ENCODE results near the gene PLXNA4. TPM values are rescaled to one million over a fixed set of nuclear protein-coding genes. Genes with fewer than 3 reads are reported as not detected.

The PLXNA4 gene
- polyA plus RNA-seq, 2 donors, result 0.44 to 0.55 TPM

- Histone ChIP-seq H3K4me3 (ENCODE audit: low read depth in 1 of 2, low read length in 2 of 2) (no peak overlapping the region), H3K4me1 (ENCODE audit: control insufficient read depth in 2 of 2, insufficient read depth in 2 of 2, low read length in 1 of 2) (peaks cover 0 to 3% of the 10 kb centered on the region in 2 donors), H3K9me3 (ENCODE audit: control insufficient read depth in 2 of 2, insufficient read depth in 1 of 2, low read depth in 1 of 2, low read length in 1 of 2) (peaks cover 0 to 2% of the 10 kb centered on the region in 2 donors), H3K27ac (ENCODE audit: low read depth in 2 of 2, low read length in 1 of 2) (no peak overlapping the region), H3K27me3 (ENCODE audit: control insufficient read depth in 1 of 2, insufficient read depth in 2 of 2, low read length in 2 of 2) (peaks cover 0 to 5% of the 10 kb centered on the region in 2 donors), H3K36me3 (ENCODE audit: control insufficient read depth in 2 of 2, insufficient read depth in 2 of 2, low read length in 1 of 2) (no peaks in the 10 kb centered on the region)
- WGBS, 2 donors, result 56 to 65% methylated on average over 9 of the region's 9 CpGs
These were observed 95.7 kb downstream of the PLXNA4 start for GRCh38 chr7:132480534-132480933.

- H3K36me3 ChIP-seq (ENCODE audit: control insufficient read depth in 2 of 2, insufficient read depth in 2 of 2, low read length in 1 of 2), result no peaks in the 10 kb centered on the region
- peaks cover 0 to 2% of the 10 kb centered on the region in 2 donors for H3K9me3 ChIP-seq (ENCODE audit: control insufficient read depth in 2 of 2, insufficient read depth in 1 of 2, low read depth in 1 of 2, low read length in 1 of 2)
- no peak overlapping the region for H3K4me3 ChIP-seq (ENCODE audit: low read depth in 1 of 2, low read length in 2 of 2)
- H3K27ac ChIP-seq (ENCODE audit: low read depth in 2 of 2, low read length in 1 of 2), result no peak overlapping the region
- H3K27me3 ChIP-seq (ENCODE audit: control insufficient read depth in 1 of 2, insufficient read depth in 2 of 2, low read length in 2 of 2), result peaks cover 0 to 5% of the 10 kb centered on the region in 2 donors
- peaks cover 0 to 3% of the 10 kb centered on the region in 2 donors for H3K4me1 ChIP-seq (ENCODE audit: control insufficient read depth in 2 of 2, insufficient read depth in 2 of 2, low read length in 1 of 2)
- 59 to 80% methylated on average over 1 of the region's 1 CpG for WGBS, 2 donors
These were observed 99.7 kb downstream of the PLXNA4 start for GRCh38 chr7:132476541-132476940.

GRCh38 chr7:132475669-132476116 lies 100.6 kb downstream of the PLXNA4 start:
- Histone ChIP-seq H3K36me3 (ENCODE audit: control insufficient read depth in 2 of 2, insufficient read depth in 2 of 2, low read length in 1 of 2) (no peaks in the 10 kb centered on the region), H3K27ac (ENCODE audit: low read depth in 2 of 2, low read length in 1 of 2) (no peak overlapping the region), H3K9me3 (ENCODE audit: control insufficient read depth in 2 of 2, insufficient read depth in 1 of 2, low read depth in 1 of 2, low read length in 1 of 2) (peaks cover 0 to under 1% of the 10 kb centered on the region in 2 donors), H3K4me3 (ENCODE audit: low read depth in 1 of 2, low read length in 2 of 2) (no peak overlapping the region), H3K4me1 (ENCODE audit: control insufficient read depth in 2 of 2, insufficient read depth in 2 of 2, low read length in 1 of 2) (peaks cover 0 to 3% of the 10 kb centered on the region in 2 donors), H3K27me3 (ENCODE audit: control insufficient read depth in 1 of 2, insufficient read depth in 2 of 2, low read length in 2 of 2) (peaks cover 0 to 5% of the 10 kb centered on the region in 2 donors)
- 45% methylated on average over 8 of the region's 8 CpGs for WGBS, 2 donors

- peaks cover 0 to 5% of the 10 kb centered on the region in 2 donors for H3K27me3 ChIP-seq (ENCODE audit: control insufficient read depth in 1 of 2, insufficient read depth in 2 of 2, low read length in 2 of 2)
- WGBS, 2 donors, result 31 to 39% methylated on average over 8 of the region's 8 CpGs
- peaks cover 0 to 3% of the 10 kb centered on the region in 2 donors for H3K4me1 ChIP-seq (ENCODE audit: control insufficient read depth in 2 of 2, insufficient read depth in 2 of 2, low read length in 1 of 2)
- H3K4me3 ChIP-seq (ENCODE audit: low read depth in 1 of 2, low read length in 2 of 2), result no peak overlapping the region
- H3K36me3 ChIP-seq (ENCODE audit: control insufficient read depth in 2 of 2, insufficient read depth in 2 of 2, low read length in 1 of 2), result no peaks in the 10 kb centered on the region
- no peak overlapping the region for H3K27ac ChIP-seq (ENCODE audit: low read depth in 2 of 2, low read length in 1 of 2)
- H3K9me3 ChIP-seq (ENCODE audit: control insufficient read depth in 2 of 2, insufficient read depth in 1 of 2, low read depth in 1 of 2, low read length in 1 of 2), result no peaks in the 10 kb centered on the region
These were observed 101.1 kb downstream of the PLXNA4 start for GRCh38 chr7:132475037-132475668.

GRCh38 chr7:132472463-132473120 lies 103.7 kb downstream of the PLXNA4 start:
- H3K27ac ChIP-seq (ENCODE audit: low read depth in 2 of 2, low read length in 1 of 2), result no peak overlapping the region
- H3K4me3 ChIP-seq (ENCODE audit: low read depth in 1 of 2, low read length in 2 of 2), result no peak overlapping the region
- no peaks in the 10 kb centered on the region for H3K36me3 ChIP-seq (ENCODE audit: control insufficient read depth in 2 of 2, insufficient read depth in 2 of 2, low read length in 1 of 2)
- 49 to 50% methylated on average over 10 of the region's 10 CpGs for WGBS, 2 donors
- H3K4me1 ChIP-seq (ENCODE audit: control insufficient read depth in 2 of 2, insufficient read depth in 2 of 2, low read length in 1 of 2), result peaks cover 0 to 3% of the 10 kb centered on the region in 2 donors
- no peaks in the 10 kb centered on the region for H3K9me3 ChIP-seq (ENCODE audit: control insufficient read depth in 2 of 2, insufficient read depth in 1 of 2, low read depth in 1 of 2, low read length in 1 of 2)
- H3K27me3 ChIP-seq (ENCODE audit: control insufficient read depth in 1 of 2, insufficient read depth in 2 of 2, low read length in 2 of 2), result peaks cover 0 to 5% of the 10 kb centered on the region in 2 donors

- Histone ChIP-seq H3K9me3 (ENCODE audit: control insufficient read depth in 2 of 2, insufficient read depth in 1 of 2, low read depth in 1 of 2, low read length in 1 of 2) (no peaks in the 10 kb centered on the region), H3K27me3 (ENCODE audit: control insufficient read depth in 1 of 2, insufficient read depth in 2 of 2, low read length in 2 of 2) (peaks cover 0 to 5% of the 10 kb centered on the region in 2 donors), H3K4me1 (ENCODE audit: control insufficient read depth in 2 of 2, insufficient read depth in 2 of 2, low read length in 1 of 2) (peaks cover 0 to 3% of the 10 kb centered on the region in 2 donors), H3K36me3 (ENCODE audit: control insufficient read depth in 2 of 2, insufficient read depth in 2 of 2, low read length in 1 of 2) (no peaks in the 10 kb centered on the region), H3K27ac (ENCODE audit: low read depth in 2 of 2, low read length in 1 of 2) (no peak overlapping the region), H3K4me3 (ENCODE audit: low read depth in 1 of 2, low read length in 2 of 2) (no peak overlapping the region)
- WGBS, 2 donors, result 70 to 74% methylated on average over 6 of the region's 6 CpGs
These were observed 104.8 kb downstream of the PLXNA4 start for GRCh38 chr7:132471515-132471914.

GRCh38 chr7:132469681-132470080 lies 106.6 kb downstream of the PLXNA4 start:
- H3K27me3 ChIP-seq (ENCODE audit: control insufficient read depth in 1 of 2, insufficient read depth in 2 of 2, low read length in 2 of 2), result no peaks in the 10 kb centered on the region
- H3K4me1 ChIP-seq (ENCODE audit: control insufficient read depth in 2 of 2, insufficient read depth in 2 of 2, low read length in 1 of 2), result no peaks in the 10 kb centered on the region
- H3K9me3 ChIP-seq (ENCODE audit: control insufficient read depth in 2 of 2, insufficient read depth in 1 of 2, low read depth in 1 of 2, low read length in 1 of 2), result no peaks in the 10 kb centered on the region
- no peaks in the 10 kb centered on the region for H3K36me3 ChIP-seq (ENCODE audit: control insufficient read depth in 2 of 2, insufficient read depth in 2 of 2, low read length in 1 of 2)
- H3K4me3 ChIP-seq (ENCODE audit: low read depth in 1 of 2, low read length in 2 of 2), result no peak overlapping the region
- H3K27ac ChIP-seq (ENCODE audit: low read depth in 2 of 2, low read length in 1 of 2), result no peak overlapping the region
- 58 to 62% methylated on average over 4 of the region's 4 CpGs for WGBS, 2 donors

GRCh38 chr7:132469264-132469663 lies 107.0 kb downstream of the PLXNA4 start:
- no peaks in the 10 kb centered on the region for H3K4me1 ChIP-seq (ENCODE audit: control insufficient read depth in 2 of 2, insufficient read depth in 2 of 2, low read length in 1 of 2)
- H3K9me3 ChIP-seq (ENCODE audit: control insufficient read depth in 2 of 2, insufficient read depth in 1 of 2, low read depth in 1 of 2, low read length in 1 of 2), result no peaks in the 10 kb centered on the region
- no peak overlapping the region for H3K27ac ChIP-seq (ENCODE audit: low read depth in 2 of 2, low read length in 1 of 2)
- H3K36me3 ChIP-seq (ENCODE audit: control insufficient read depth in 2 of 2, insufficient read depth in 2 of 2, low read length in 1 of 2), result no peaks in the 10 kb centered on the region
- H3K4me3 ChIP-seq (ENCODE audit: low read depth in 1 of 2, low read length in 2 of 2), result no peak overlapping the region
- no peaks in the 10 kb centered on the region for H3K27me3 ChIP-seq (ENCODE audit: control insufficient read depth in 1 of 2, insufficient read depth in 2 of 2, low read length in 2 of 2)
- 87 to 100% methylated on average over 1 of the region's 1 CpG for WGBS, 2 donors

- 83 to 84% methylated on average over 6 of the region's 6 CpGs for WGBS, 2 donors
- H3K27me3 ChIP-seq (ENCODE audit: control insufficient read depth in 1 of 2, insufficient read depth in 2 of 2, low read length in 2 of 2), result no peaks in the 10 kb centered on the region
These were observed 109.9 kb downstream of the PLXNA4 start for GRCh38 chr7:132466367-132466766.

More at GRCh38 chr7:132466367-132466766, 109.9 kb downstream of the PLXNA4 start:
- Histone ChIP-seq H3K27ac (ENCODE audit: low read depth in 2 of 2, low read length in 1 of 2) (no peak overlapping the region), H3K36me3 (ENCODE audit: control insufficient read depth in 2 of 2, insufficient read depth in 2 of 2, low read length in 1 of 2) (no peaks in the 10 kb centered on the region), H3K4me1 (ENCODE audit: control insufficient read depth in 2 of 2, insufficient read depth in 2 of 2, low read length in 1 of 2) (no peaks in the 10 kb centered on the region), H3K4me3 (ENCODE audit: low read depth in 1 of 2, low read length in 2 of 2) (no peak overlapping the region), H3K9me3 (ENCODE audit: control insufficient read depth in 2 of 2, insufficient read depth in 1 of 2, low read depth in 1 of 2, low read length in 1 of 2) (no peaks in the 10 kb centered on the region)

Data from esophagus (tissue), 2 donors.